ENCODE data around the gene CACNG5. TPM values are rescaled to one million over a fixed set of nuclear protein-coding genes. Genes with fewer than 3 reads are reported as not detected.

CACNG5 gene
- not detected for total RNA-seq

DNA sequence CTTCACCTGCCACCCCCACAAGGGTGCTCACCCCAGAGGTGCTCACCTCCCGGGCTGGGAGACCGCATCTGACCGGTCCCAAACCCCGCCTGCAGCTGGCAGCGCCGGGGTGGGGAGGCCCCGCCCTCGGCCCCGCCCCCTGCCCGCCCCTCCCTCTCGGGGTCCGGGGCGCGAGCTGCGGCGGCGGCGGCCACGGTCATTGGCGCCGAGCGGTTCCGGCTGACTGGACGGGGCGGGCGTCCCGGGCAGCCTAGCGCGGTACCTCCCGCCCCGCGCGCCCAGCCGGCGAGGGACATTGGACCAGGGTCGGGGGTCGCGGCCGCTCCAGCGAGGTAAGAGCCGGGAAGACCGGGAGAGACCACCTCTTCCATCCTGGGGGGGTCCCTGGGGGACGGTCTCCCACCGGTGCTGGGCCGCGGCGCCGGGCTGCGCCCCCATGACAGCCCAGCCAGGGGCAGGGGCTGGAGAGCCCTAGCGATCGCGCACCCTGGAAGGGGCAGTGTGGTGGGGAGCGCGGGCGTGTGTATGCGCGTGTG is at the start of gene CACNG5:
CACNG5 (plus strand) TSS at position 199 of the 536 bp plus-strand sequence. CDS start 42,216 bp downstream, outside the sequence.
- Histone ChIP-seq H3K27me3 (peaks cover 0 to 6% of the 10 kb centered on the region in 2 donors), H3K4me3 (no peak within 1 kb of the TSS), H3K9me3 (no peaks in the 10 kb centered on the region), H3K4me1 (peaks cover 0 to 8% (median 0%) of the 10 kb centered on the region in 4 donors), H3K27ac (no peak within 1 kb of the TSS), H3K36me3 (no peaks in the 10 kb centered on the region)
- no peak for DNase-seq
- TF ChIP-seq POLR2A (IDR thresholded peaks at IDR 0.05) (no peak), CTCF (IDR thresholded peaks at IDR 0.05) (no peak)

GRCh38 chr17:66786107-66786506 is 48.8 kb upstream of the CACNG5 start:
- no peaks in the 10 kb centered on the region for H3K9me3 ChIP-seq
- no peaks in the 10 kb centered on the region for H3K4me1 ChIP-seq
- no peak overlapping the region for H3K27ac ChIP-seq
- peaks cover 0 to 31% (median 0%) of the 10 kb centered on the region in 3 donors for H3K36me3 ChIP-seq
- no peak for DNase-seq
- TF ChIP-seq CTCF (IDR thresholded peaks at IDR 0.05) (no peak), POLR2A (IDR thresholded peaks at IDR 0.05) (no peak)
- no peak overlapping the region for H3K4me3 ChIP-seq
- no peaks in the 10 kb centered on the region for H3K27me3 ChIP-seq

- no peak for TF ChIP-seq CTCF (IDR thresholded peaks at IDR 0.05)
- TF ChIP-seq POLR2A (IDR thresholded peaks at IDR 0.05), result no peak
- H3K36me3 ChIP-seq, result peaks cover 0 to 36% (median 0%) of the 10 kb centered on the region in 3 donors
- no peak overlapping the region for H3K27ac ChIP-seq
- H3K27me3 ChIP-seq, result no peaks in the 10 kb centered on the region
- DNase-seq, result no peak
- no peak overlapping the region for H3K4me3 ChIP-seq
- H3K4me1 ChIP-seq, result no peaks in the 10 kb centered on the region
- H3K9me3 ChIP-seq, result no peaks in the 10 kb centered on the region
Measured at GRCh38 chr17:66787914-66788313, 47.0 kb upstream of the CACNG5 start.

- TF ChIP-seq CTCF (IDR thresholded peaks at IDR 0.05), result no peak
- no peak for TF ChIP-seq POLR2A (IDR thresholded peaks at IDR 0.05)
- Histone ChIP-seq H3K27me3 (no peaks in the 10 kb centered on the region), H3K27ac (no peak overlapping the region), H3K36me3 (peaks cover 0 to 39% (median 0%) of the 10 kb centered on the region in 3 donors), H3K4me1 (no peaks in the 10 kb centered on the region), H3K4me3 (no peak overlapping the region), H3K9me3 (no peaks in the 10 kb centered on the region)
- no peak for DNase-seq
Measured at GRCh38 chr17:66789093-66789492, 45.8 kb upstream of the CACNG5 start.

GRCh38 chr17:66789961-66790437 is 44.9 kb upstream of the CACNG5 start:
- TF ChIP-seq POLR2A (IDR thresholded peaks at IDR 0.05) (no peak), CTCF (IDR thresholded peaks at IDR 0.05) (no peak)
- Histone ChIP-seq H3K27ac (no peak overlapping the region), H3K27me3 (no peaks in the 10 kb centered on the region), H3K4me1 (no peaks in the 10 kb centered on the region), H3K9me3 (no peaks in the 10 kb centered on the region), H3K36me3 (peaks cover 0 to 39% (median 0%) of the 10 kb centered on the region in 3 donors), H3K4me3 (no peak overlapping the region)
- DNase-seq, result no peak
